Body of pancreas (tissue), 4 donors: ENCODE results near the gene GFRA4. TPM values are rescaled to one million over a fixed set of nuclear protein-coding genes. Genes with fewer than 3 reads are reported as not detected.

Source experiments
- ATAC-seq: fragments of 150-250 bp; one replicate; pipeline ENCODE4 v1.9.1; 2016
- DNase-seq, 4 donors: peaks; one replicate each; pipeline ENCODE4 v3.0.0-alpha.2; 2019
- H3K27ac ChIP-seq, 4 donors: fragments of 200-600 bp; sonication (generic); 1 replicate in 3 of 4; 2 replicates in 1 of 4; pipeline versions ENCODE4 v1.5.1 to v1.6.1; 2016 to 2019; ENCODE audit warnings: mild to moderate bottlenecking in 1 of 4, mixed read lengths in 1 of 4, moderate library complexity in 1 of 4
- H3K27me3 ChIP-seq, 2 donors: fragments of 200-600 bp; sonication (generic); one replicate each; pipeline ENCODE4 v1.6.0; 2016; ENCODE audit warnings: mild to moderate bottlenecking in 1 of 2
- H3K36me3 ChIP-seq, 2 donors: fragments of 200-600 bp; sonication (generic); replicated peaks in 1 of 2; 2 replicates each; pipeline ENCODE4 v1.5.1; 2016; ENCODE audit warnings: low read depth in 2 of 2; ENCODE audit not compliant: insufficient read depth in 1 of 2
- H3K4me1 ChIP-seq: fragments of 200-600 bp; sonication (generic); one replicate; pipeline ENCODE4 v1.6.0; 2016
- H3K4me3 ChIP-seq, 2 donors: fragments of 200-600 bp; sonication (generic); 1 replicate in 1 of 2; 2 replicates in 1 of 2; pipeline ENCODE4 v1.5.1; 2016 to 2019
- H3K9me3 ChIP-seq, 3 donors: fragments of 200-600 bp; sonication (generic); 1 replicate in 2 of 3; 2 replicates in 1 of 3; pipeline ENCODE4 v1.5.1; 2016
- CTCF ChIP-seq, 7 experiments: fragments of 450-650 bp in 4 of 7; fragments of 200-600 bp in 3 of 7; sonication (generic) in 3 of 7; IDR thresholded peaks; one replicate each; pipeline ENCODE4 v1.5.1; 2016 to 2019; ENCODE audit warnings: antibody characterized with exemption in 7 of 7
- POLR2A ChIP-seq, 3 donors: fragments of 450-650 bp; IDR thresholded peaks; one replicate each; pipeline ENCODE4 v1.6.1; 2016; ENCODE audit warnings: antibody characterized with exemption in 3 of 3, mild to moderate bottlenecking in 2 of 3
- WGBS, 2 donors: methylation state at CpG; one replicate each; pipeline ENCODE4 v1.1.5; 2017; 5-methylcytosine and 5-hydroxymethylcytosine counted together
- intact Hi-C: fragments of 100-400 bp; cut with DNase I; formaldehyde crosslinking; loops from one replicate; pipeline ENCODE4 v1.15.1; 2023
- total RNA-seq, 2 donors: library from RNA; depleted of rRNA; stranded (reverse); fragments of >200 nt; gene quantifications; one replicate each; pipeline ENCODE4 v1.1.0, GENCODE V29; 2016

Gene GFRA4
- total RNA-seq, 2 donors from 2014 or later: not detected

- Histone ChIP-seq H3K9me3 (no peaks in the 10 kb centered on the region), H3K27me3 (no peaks in the 10 kb centered on the region), H3K4me3 (no peak overlapping the region), H3K36me3 (no peaks in the 10 kb centered on the region), H3K27ac (no peak overlapping the region), H3K4me1 (no peaks in the 10 kb centered on the region)
- DNase-seq (no peak), ATAC-seq (no peak)
- WGBS, 2 donors: 85% methylated on average over 1 of the region's 1 CpG; no CpG with 5 or more reads in 1 of the 2 donors
- intact Hi-C loops: no loop called here
- TF ChIP-seq POLR2A (IDR thresholded peaks at IDR 0.05) (no peak), CTCF (IDR thresholded peaks at IDR 0.05) (peak in 4 of 7 experiments; percentile 4 to 16 (median 12))
These were observed 33.0 kb upstream of the GFRA4 start for GRCh38 chr20:3696200-3696599.

GRCh38 chr20:3694864-3695263 lies 31.7 kb upstream of the GFRA4 start:
- Histone ChIP-seq H3K27ac (no peak overlapping the region), H3K27me3 (no peaks in the 10 kb centered on the region), H3K4me1 (no peaks in the 10 kb centered on the region), H3K36me3 (no peaks in the 10 kb centered on the region), H3K4me3 (no peak overlapping the region), H3K9me3 (no peaks in the 10 kb centered on the region)
- TF ChIP-seq CTCF (IDR thresholded peaks at IDR 0.05) (no peak), POLR2A (IDR thresholded peaks at IDR 0.05) (no peak)
- intact Hi-C loops: no loop called here
- DNase-seq: no peak
- no peak for ATAC-seq
- WGBS, 2 donors: 91 to 92% methylated on average over 4 to 5 of the region's 5 CpGs

GRCh38 chr20:3693376-3693775 lies 30.2 kb upstream of the GFRA4 start:
- no peak for TF ChIP-seq CTCF (IDR thresholded peaks at IDR 0.05)
- no peak for TF ChIP-seq POLR2A (IDR thresholded peaks at IDR 0.05)
- Histone ChIP-seq H3K4me3 (no peak overlapping the region), H3K27me3 (no peaks in the 10 kb centered on the region), H3K36me3 (no peaks in the 10 kb centered on the region), H3K4me1 (no peaks in the 10 kb centered on the region), H3K9me3 (no peaks in the 10 kb centered on the region), H3K27ac (no peak overlapping the region)
- no peak for ATAC-seq
- WGBS, 2 donors: 70 to 71% methylated on average over 8 to 11 of the region's 13 CpGs
- DNase-seq: no peak
- intact Hi-C loops: no loop called here

GRCh38 chr20:3692706-3693294 lies 29.6 kb upstream of the GFRA4 start:
- 92% methylated on average over 22 of the region's 23 CpGs; no CpG with 5 or more reads in 1 of the 2 donors for WGBS, 2 donors
- Histone ChIP-seq H3K27me3 (no peaks in the 10 kb centered on the region), H3K27ac (no peak overlapping the region), H3K9me3 (no peaks in the 10 kb centered on the region), H3K4me1 (no peaks in the 10 kb centered on the region), H3K4me3 (no peak overlapping the region), H3K36me3 (no peaks in the 10 kb centered on the region)
- intact Hi-C loops: no loop called here
- ATAC-seq (no peak), DNase-seq (no peak)
- TF ChIP-seq POLR2A (IDR thresholded peaks at IDR 0.05): no peak
- TF ChIP-seq CTCF (IDR thresholded peaks at IDR 0.05): no peak

GRCh38 chr20:3691897-3692296 lies 28.7 kb upstream of the GFRA4 start:
- WGBS, 2 donors: 70 to 90% methylated on average over 2 to 9 of the region's 9 CpGs
- no peaks in the 10 kb centered on the region for H3K36me3 ChIP-seq
- DNase-seq: no peak
- H3K9me3 ChIP-seq: no peaks in the 10 kb centered on the region
- H3K4me3 ChIP-seq: no peak overlapping the region
- H3K27me3 ChIP-seq: no peaks in the 10 kb centered on the region
- no peak for ATAC-seq
- TF ChIP-seq POLR2A (IDR thresholded peaks at IDR 0.05) (no peak), CTCF (IDR thresholded peaks at IDR 0.05) (no peak)
- intact Hi-C loops: no loop called here
- no peaks in the 10 kb centered on the region for H3K4me1 ChIP-seq
- H3K27ac ChIP-seq: no peak overlapping the region
